ENCODE results near the gene FIBCD1.

Gene FIBCD1

GRCh38 chr9:130867556-130867955 is 71.5 kb downstream of the FIBCD1 start:
- Histone ChIP-seq H2BK12ac (ENCODE audit: low read length) (no peak overlapping the region), H2BK15ac (ENCODE audit: low read length) (no peak overlapping the region), H3K79me1 (ENCODE audit: low read depth, low read length) (peaks cover 4% of the 10 kb centered on the region), H4K91ac (ENCODE audit: low read depth, low read length, poor library complexity) (no peak overlapping the region), H3K9ac (ENCODE audit: low read depth, low read length, poor library complexity) (no peak overlapping the region), H2AK5ac (ENCODE audit: low read depth, low read length) (no peak overlapping the region), H3K23ac (ENCODE audit: low read depth, low read length, poor library complexity) (no peak overlapping the region), H3K36me3 (replicated peaks in 1 of 2; ENCODE audit: control insufficient read depth in 2 of 2, insufficient read depth in 2 of 2, low read length in 2 of 2) (peaks cover 31 to 87% of the 10 kb centered on the region in 2 donors), H3K14ac (ENCODE audit: low read length) (no peak overlapping the region), H2AFZ (ENCODE audit: low read length) (no peak overlapping the region), H3K4me2 (ENCODE audit: insufficient read depth, low read length, poor library complexity, severe bottlenecking) (no peak overlapping the region), H2BK5ac (ENCODE audit: low read length) (no peak overlapping the region), H3K4me1 (ENCODE audit: control insufficient read depth in 2 of 2, insufficient read depth in 1 of 2, low read depth in 1 of 2, low read length in 2 of 2) (peaks cover 0 to 1% of the 10 kb centered on the region in 2 donors), H3K27ac (replicated peaks; ENCODE audit: low read length) (no peak overlapping the region), H3K27me3 (ENCODE audit: control insufficient read depth in 3 of 3, insufficient read depth in 3 of 3, low read depth in 1 of 3, low read length in 3 of 3) (no peaks in the 10 kb centered on the region), H2BK120ac (ENCODE audit: low read depth, low read length) (no peak overlapping the region), H3K9me3 (replicated peaks in 1 of 2; ENCODE audit: control insufficient read depth in 2 of 2, insufficient read depth in 1 of 2, low read depth in 1 of 2, low read length in 2 of 2) (no peaks in the 10 kb centered on the region), H3K4me3 (ENCODE audit: low read length in 2 of 2) (no peak overlapping the region), H3K4ac (ENCODE audit: low read length) (no peak overlapping the region), H3K18ac (ENCODE audit: low read length) (no peak overlapping the region), H4K8ac (ENCODE audit: low read depth, low read length) (no peak overlapping the region)
- WGBS, 2 donors (ENCODE audit: extremely low coverage in 2 of 2, insufficient read length in 2 of 2, insufficient replicate concordance in 1 of 2), result no CpG with 5 or more reads among the region's 9 CpGs
- DNase-seq (ENCODE audit: low spot score), result no peak

GRCh38 chr9:130866474-130866965 is 72.5 kb downstream of the FIBCD1 start:
- H3K27me3 ChIP-seq (ENCODE audit: control insufficient read depth in 3 of 3, insufficient read depth in 3 of 3, low read depth in 1 of 3, low read length in 3 of 3), result no peaks in the 10 kb centered on the region
- H3K23ac ChIP-seq (ENCODE audit: low read depth, low read length, poor library complexity), result no peak overlapping the region
- no peak overlapping the region for H3K4me3 ChIP-seq (ENCODE audit: low read length in 2 of 2)
- H3K9me3 ChIP-seq (replicated peaks in 1 of 2; ENCODE audit: control insufficient read depth in 2 of 2, insufficient read depth in 1 of 2, low read depth in 1 of 2, low read length in 2 of 2), result no peaks in the 10 kb centered on the region
- DNase-seq (ENCODE audit: low spot score), result peak; percentile 87
- H2BK5ac ChIP-seq (ENCODE audit: low read length), result no peak overlapping the region
- H3K9ac ChIP-seq (ENCODE audit: low read depth, low read length, poor library complexity), result no peak overlapping the region
- no CpG with 5 or more reads among the region's 4 CpGs for WGBS, 2 donors (ENCODE audit: extremely low coverage in 2 of 2, insufficient read length in 2 of 2, insufficient replicate concordance in 1 of 2)
- no peak overlapping the region for H2BK120ac ChIP-seq (ENCODE audit: low read depth, low read length)
- no peak overlapping the region for H3K4ac ChIP-seq (ENCODE audit: low read length)
- no peak overlapping the region for H2BK15ac ChIP-seq (ENCODE audit: low read length)
- peaks cover 25 to 87% of the 10 kb centered on the region in 2 donors for H3K36me3 ChIP-seq (replicated peaks in 1 of 2; ENCODE audit: control insufficient read depth in 2 of 2, insufficient read depth in 2 of 2, low read length in 2 of 2)
- H4K8ac ChIP-seq (ENCODE audit: low read depth, low read length), result no peak overlapping the region
- H3K27ac ChIP-seq (replicated peaks; ENCODE audit: low read length), result no peak overlapping the region
- H4K91ac ChIP-seq (ENCODE audit: low read depth, low read length, poor library complexity), result no peak overlapping the region
- H2AK5ac ChIP-seq (ENCODE audit: low read depth, low read length), result no peak overlapping the region
- no peak overlapping the region for H3K14ac ChIP-seq (ENCODE audit: low read length)
- H3K4me2 ChIP-seq (ENCODE audit: insufficient read depth, low read length, poor library complexity, severe bottlenecking), result no peak overlapping the region
- H3K4me1 ChIP-seq (ENCODE audit: control insufficient read depth in 2 of 2, insufficient read depth in 1 of 2, low read depth in 1 of 2, low read length in 2 of 2), result peaks cover 0 to 1% of the 10 kb centered on the region in 2 donors
- no peak overlapping the region for H2BK12ac ChIP-seq (ENCODE audit: low read length)
- no peak overlapping the region for H2AFZ ChIP-seq (ENCODE audit: low read length)
- H3K18ac ChIP-seq (ENCODE audit: low read length), result no peak overlapping the region
- peaks cover 5% of the 10 kb centered on the region for H3K79me1 ChIP-seq (ENCODE audit: low read depth, low read length)

GRCh38 chr9:130865921-130866320 is 73.1 kb downstream of the FIBCD1 start:
- Histone ChIP-seq H2BK5ac (ENCODE audit: low read length) (no peak overlapping the region), H3K4ac (ENCODE audit: low read length) (no peak overlapping the region), H2AFZ (ENCODE audit: low read length) (no peak overlapping the region), H3K4me1 (ENCODE audit: control insufficient read depth in 2 of 2, insufficient read depth in 1 of 2, low read depth in 1 of 2, low read length in 2 of 2) (peaks cover under 1 to 1% of the 10 kb centered on the region in 2 donors), H3K9me3 (replicated peaks in 1 of 2; ENCODE audit: control insufficient read depth in 2 of 2, insufficient read depth in 1 of 2, low read depth in 1 of 2, low read length in 2 of 2) (no peaks in the 10 kb centered on the region), H2AK5ac (ENCODE audit: low read depth, low read length) (no peak overlapping the region), H3K79me1 (ENCODE audit: low read depth, low read length) (peaks cover 5% of the 10 kb centered on the region), H3K27me3 (ENCODE audit: control insufficient read depth in 3 of 3, insufficient read depth in 3 of 3, low read depth in 1 of 3, low read length in 3 of 3) (no peaks in the 10 kb centered on the region), H3K23ac (ENCODE audit: low read depth, low read length, poor library complexity) (no peak overlapping the region), H3K9ac (ENCODE audit: low read depth, low read length, poor library complexity) (no peak overlapping the region), H3K4me2 (ENCODE audit: insufficient read depth, low read length, poor library complexity, severe bottlenecking) (no peak overlapping the region), H3K14ac (ENCODE audit: low read length) (no peak overlapping the region), H2BK15ac (ENCODE audit: low read length) (no peak overlapping the region), H3K27ac (replicated peaks; ENCODE audit: low read length) (no peak overlapping the region), H3K4me3 (ENCODE audit: low read length in 2 of 2) (no peak overlapping the region), H3K18ac (ENCODE audit: low read length) (no peak overlapping the region), H4K8ac (ENCODE audit: low read depth, low read length) (no peak overlapping the region), H4K91ac (ENCODE audit: low read depth, low read length, poor library complexity) (no peak overlapping the region), H3K36me3 (replicated peaks in 1 of 2; ENCODE audit: control insufficient read depth in 2 of 2, insufficient read depth in 2 of 2, low read length in 2 of 2) (peaks cover 23 to 87% of the 10 kb centered on the region in 2 donors), H2BK12ac (ENCODE audit: low read length) (no peak overlapping the region), H2BK120ac (ENCODE audit: low read depth, low read length) (no peak overlapping the region)
- no CpG with 5 or more reads among the region's 3 CpGs for WGBS, 2 donors (ENCODE audit: extremely low coverage in 2 of 2, insufficient read length in 2 of 2, insufficient replicate concordance in 1 of 2)
- no peak for DNase-seq (ENCODE audit: low spot score)

- no peak overlapping the region for H3K18ac ChIP-seq (ENCODE audit: low read length)
- no peak overlapping the region for H2AK5ac ChIP-seq (ENCODE audit: low read depth, low read length)
- no CpG with 5 or more reads among the region's 6 CpGs for WGBS, 2 donors (ENCODE audit: extremely low coverage in 2 of 2, insufficient read length in 2 of 2, insufficient replicate concordance in 1 of 2)
- peaks cover 8 to 12% of the 10 kb centered on the region in 2 donors for H3K4me1 ChIP-seq (ENCODE audit: control insufficient read depth in 2 of 2, insufficient read depth in 1 of 2, low read depth in 1 of 2, low read length in 2 of 2)
- no peaks in the 10 kb centered on the region for H3K27me3 ChIP-seq (ENCODE audit: control insufficient read depth in 3 of 3, insufficient read depth in 3 of 3, low read depth in 1 of 3, low read length in 3 of 3)
- H3K23ac ChIP-seq (ENCODE audit: low read depth, low read length, poor library complexity), result no peak overlapping the region
- no peak overlapping the region for H2BK15ac ChIP-seq (ENCODE audit: low read length)
- no peak overlapping the region for H2BK5ac ChIP-seq (ENCODE audit: low read length)
- no peak overlapping the region for H3K9ac ChIP-seq (ENCODE audit: low read depth, low read length, poor library complexity)
- no peak overlapping the region for H2BK12ac ChIP-seq (ENCODE audit: low read length)
- H3K9me3 ChIP-seq (replicated peaks in 1 of 2; ENCODE audit: control insufficient read depth in 2 of 2, insufficient read depth in 1 of 2, low read depth in 1 of 2, low read length in 2 of 2), result no peaks in the 10 kb centered on the region
- no peak overlapping the region for H2BK120ac ChIP-seq (ENCODE audit: low read depth, low read length)
- H3K79me1 ChIP-seq (ENCODE audit: low read depth, low read length), result peaks cover 5% of the 10 kb centered on the region
- H3K27ac ChIP-seq (replicated peaks; ENCODE audit: low read length), result no peak overlapping the region
- no peak overlapping the region for H3K14ac ChIP-seq (ENCODE audit: low read length)
- H2AFZ ChIP-seq (ENCODE audit: low read length), result no peak overlapping the region
- no peak overlapping the region for H3K4me3 ChIP-seq (ENCODE audit: low read length in 2 of 2)
- H3K4ac ChIP-seq (ENCODE audit: low read length), result no peak overlapping the region
- no peak overlapping the region for H4K8ac ChIP-seq (ENCODE audit: low read depth, low read length)
- DNase-seq (ENCODE audit: low spot score), result no peak
- H3K4me2 ChIP-seq (ENCODE audit: insufficient read depth, low read length, poor library complexity, severe bottlenecking), result no peak overlapping the region
- H3K36me3 ChIP-seq (replicated peaks in 1 of 2; ENCODE audit: control insufficient read depth in 2 of 2, insufficient read depth in 2 of 2, low read length in 2 of 2), result peaks cover 23 to 86% of the 10 kb centered on the region in 2 donors
- H4K91ac ChIP-seq (ENCODE audit: low read depth, low read length, poor library complexity), result no peak overlapping the region
Observed at GRCh38 chr9:130864541-130864940, 74.5 kb downstream of the FIBCD1 start.
